ENCODE results near the gene ZNF503.

The ZNF503 gene

GRCh38 chr10:75438275-75438674 is 36.7 kb upstream of the ZNF503 start:
- in situ Hi-C loops (cut with HindIII; ENCODE audit: low pct_unique_long_range_greater_than_20kb, low sequenced_read_pairs), result no loop called here
- DNase-seq (ENCODE audit: low read depth in 1 of 2, low spot score in 1 of 2), result no peak
- TF ChIP-seq JUND (IDR thresholded peaks at IDR 0.05; ENCODE audit: low read depth), result no peak

- TF ChIP-seq JUND (IDR thresholded peaks at IDR 0.05; ENCODE audit: low read depth), result no peak
- in situ Hi-C loops (cut with HindIII; ENCODE audit: low pct_unique_long_range_greater_than_20kb, low sequenced_read_pairs), result no loop called here
- DNase-seq (ENCODE audit: low read depth in 1 of 2, low spot score in 1 of 2), result no peak
These were observed 36.1 kb upstream of the ZNF503 start for GRCh38 chr10:75437693-75438092.

DNA sequence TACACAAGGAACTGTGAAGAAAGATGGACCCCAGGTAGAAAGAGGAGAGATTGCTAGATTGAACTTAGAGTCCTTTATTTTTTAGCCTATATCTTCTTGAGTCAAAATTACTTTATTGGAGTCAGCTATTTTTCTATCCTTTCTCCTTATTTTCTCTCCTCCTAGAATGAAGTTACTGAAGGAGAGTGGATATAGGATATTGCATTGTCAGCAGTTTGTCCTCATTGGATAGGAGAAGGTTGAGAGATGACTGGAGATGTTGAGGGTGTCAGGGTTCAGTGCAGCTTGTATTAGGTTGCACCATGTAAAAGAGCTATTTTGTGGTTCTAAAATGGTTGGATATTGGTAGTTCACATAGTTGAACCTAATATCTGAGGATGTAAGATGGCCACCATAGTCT is 35.3 kb upstream of the ZNF503 start:
- TF ChIP-seq JUND (IDR thresholded peaks at IDR 0.05; ENCODE audit: low read depth), result no peak

DNA sequence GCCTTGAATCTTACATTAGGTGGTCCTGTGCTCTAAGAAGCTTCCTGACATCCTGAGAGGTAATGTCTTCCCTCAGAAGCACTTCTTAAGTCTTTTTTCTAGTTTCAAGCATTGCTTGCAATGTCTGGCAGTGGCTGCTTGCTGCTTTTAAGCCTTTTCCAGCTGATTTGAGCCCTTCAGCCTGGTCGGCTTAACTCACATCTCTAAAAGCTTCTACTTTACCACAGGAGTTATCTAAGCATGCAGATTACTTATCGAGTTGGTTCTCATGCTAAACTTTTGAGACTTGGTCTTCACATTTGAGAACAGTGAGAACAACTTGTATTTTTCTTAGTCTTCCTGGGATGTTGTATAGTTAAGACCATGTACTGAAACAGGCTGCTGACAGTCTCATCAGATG is 33.7 kb upstream of the ZNF503 start:
- TF ChIP-seq JUND (IDR thresholded peaks at IDR 0.05; ENCODE audit: low read depth), result no peak
- no peak for DNase-seq (ENCODE audit: low read depth in 1 of 2, low spot score in 1 of 2)
- in situ Hi-C loops (cut with HindIII; ENCODE audit: low pct_unique_long_range_greater_than_20kb, low sequenced_read_pairs), result no loop called here

More for the DNA sequence above, 35.3 kb upstream of the ZNF503 start:
- in situ Hi-C loops (cut with HindIII; ENCODE audit: low pct_unique_long_range_greater_than_20kb, low sequenced_read_pairs), result no loop called here
- no peak for DNase-seq (ENCODE audit: low read depth in 1 of 2, low spot score in 1 of 2)

DNA sequence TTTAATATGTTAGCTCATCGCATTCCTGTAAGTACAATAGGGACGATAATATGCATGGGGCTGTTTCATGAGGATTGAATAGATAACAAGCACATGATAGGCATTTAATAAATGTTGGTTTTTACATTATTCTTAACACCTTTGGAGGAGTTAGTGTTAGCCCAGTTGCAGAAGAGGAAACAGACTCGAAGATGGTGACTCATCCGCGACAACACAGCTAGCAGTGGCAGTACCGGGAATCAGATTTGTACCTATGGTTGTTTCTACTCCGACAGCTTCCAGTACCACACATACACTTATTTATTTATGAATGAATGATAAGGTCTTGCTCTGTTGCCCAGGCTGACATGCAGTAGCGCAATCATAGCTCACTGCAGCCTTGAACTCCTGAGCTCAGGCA is 32.7 kb upstream of the ZNF503 start:
- TF ChIP-seq JUND (IDR thresholded peaks at IDR 0.05; ENCODE audit: low read depth), result no peak
- no peak for DNase-seq (ENCODE audit: low read depth in 1 of 2, low spot score in 1 of 2)
- in situ Hi-C loops (cut with HindIII; ENCODE audit: low pct_unique_long_range_greater_than_20kb, low sequenced_read_pairs), result no loop called here

DNA sequence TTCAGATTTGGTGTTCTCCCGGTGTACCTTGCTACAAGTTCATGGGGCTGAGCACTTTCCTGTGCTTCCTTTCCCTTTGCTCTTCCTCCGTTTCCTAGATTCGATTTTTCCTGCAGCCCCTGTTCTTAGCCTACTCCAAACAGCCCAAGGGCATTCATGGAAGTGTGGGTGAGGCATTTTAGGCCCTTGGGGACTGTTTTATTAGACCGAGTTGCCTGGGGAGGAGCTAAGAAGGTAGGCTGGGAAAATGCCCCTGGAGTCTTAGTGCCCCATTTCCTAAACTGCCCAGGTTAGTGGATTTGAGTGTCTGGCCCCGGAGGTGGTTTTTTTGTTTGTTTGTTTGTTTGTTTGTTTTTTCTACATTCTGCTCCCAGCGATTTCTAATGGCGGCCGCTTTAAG is 31.7 kb upstream of the ZNF503 start:
- TF ChIP-seq JUND (IDR thresholded peaks at IDR 0.05; ENCODE audit: low read depth), result no peak
- in situ Hi-C loops (cut with HindIII; ENCODE audit: low pct_unique_long_range_greater_than_20kb, low sequenced_read_pairs), result no loop called here

DNA sequence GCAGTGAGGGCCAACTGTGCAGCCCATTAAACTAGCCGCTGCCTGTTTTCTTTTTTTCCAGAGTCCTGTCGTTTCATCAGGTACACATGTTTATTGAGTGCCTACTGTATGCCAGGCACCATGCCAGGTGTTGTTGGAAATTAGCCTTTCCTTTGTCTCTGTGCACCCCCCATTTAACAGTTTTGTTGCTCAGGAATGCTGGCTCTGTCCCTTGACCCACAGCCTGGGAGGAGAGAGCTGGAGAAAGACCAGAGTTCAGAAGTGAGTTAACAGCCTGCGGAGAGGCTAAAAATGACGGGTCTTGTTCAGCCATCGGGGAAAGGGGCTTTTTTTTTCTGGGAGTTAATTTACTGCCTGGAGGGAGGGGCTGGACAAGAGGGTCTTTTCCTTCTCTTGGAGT is 31.2 kb upstream of the ZNF503 start:
- no peak for TF ChIP-seq JUND (IDR thresholded peaks at IDR 0.05; ENCODE audit: low read depth)
- in situ Hi-C loops (cut with HindIII; ENCODE audit: low pct_unique_long_range_greater_than_20kb, low sequenced_read_pairs), result no loop called here

More for the DNA sequence above, 31.7 kb upstream of the ZNF503 start:
- no peak for DNase-seq (ENCODE audit: low read depth in 1 of 2, low spot score in 1 of 2)

DNA sequence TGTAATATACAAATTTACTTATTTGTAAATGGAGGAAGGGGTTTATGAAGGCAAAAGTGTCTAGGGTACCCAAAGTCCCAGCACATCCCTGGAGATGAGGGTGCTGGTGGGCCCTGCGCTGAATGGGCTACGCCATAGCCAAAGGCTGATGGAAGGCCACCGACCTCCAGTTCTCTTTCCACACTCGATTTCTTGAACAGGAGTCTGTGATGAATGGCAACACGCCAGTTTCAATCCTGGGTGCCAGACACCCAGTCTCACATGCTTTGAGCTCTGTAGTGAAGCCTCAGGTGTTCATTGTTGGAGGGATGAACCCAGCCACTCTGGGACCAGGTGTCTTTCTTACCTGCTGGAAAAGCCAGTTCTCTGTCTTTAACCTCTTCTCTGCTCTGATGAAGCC is 30.6 kb upstream of the ZNF503 start:
- in situ Hi-C loops (cut with HindIII; ENCODE audit: low pct_unique_long_range_greater_than_20kb, low sequenced_read_pairs), result no loop called here
- DNase-seq (ENCODE audit: low read depth in 1 of 2, low spot score in 1 of 2), result no peak
- TF ChIP-seq JUND (IDR thresholded peaks at IDR 0.05; ENCODE audit: low read depth), result no peak

More for the DNA sequence above, 31.2 kb upstream of the ZNF503 start:
- DNase-seq (ENCODE audit: low read depth in 1 of 2, low spot score in 1 of 2), result no peak

DNA sequence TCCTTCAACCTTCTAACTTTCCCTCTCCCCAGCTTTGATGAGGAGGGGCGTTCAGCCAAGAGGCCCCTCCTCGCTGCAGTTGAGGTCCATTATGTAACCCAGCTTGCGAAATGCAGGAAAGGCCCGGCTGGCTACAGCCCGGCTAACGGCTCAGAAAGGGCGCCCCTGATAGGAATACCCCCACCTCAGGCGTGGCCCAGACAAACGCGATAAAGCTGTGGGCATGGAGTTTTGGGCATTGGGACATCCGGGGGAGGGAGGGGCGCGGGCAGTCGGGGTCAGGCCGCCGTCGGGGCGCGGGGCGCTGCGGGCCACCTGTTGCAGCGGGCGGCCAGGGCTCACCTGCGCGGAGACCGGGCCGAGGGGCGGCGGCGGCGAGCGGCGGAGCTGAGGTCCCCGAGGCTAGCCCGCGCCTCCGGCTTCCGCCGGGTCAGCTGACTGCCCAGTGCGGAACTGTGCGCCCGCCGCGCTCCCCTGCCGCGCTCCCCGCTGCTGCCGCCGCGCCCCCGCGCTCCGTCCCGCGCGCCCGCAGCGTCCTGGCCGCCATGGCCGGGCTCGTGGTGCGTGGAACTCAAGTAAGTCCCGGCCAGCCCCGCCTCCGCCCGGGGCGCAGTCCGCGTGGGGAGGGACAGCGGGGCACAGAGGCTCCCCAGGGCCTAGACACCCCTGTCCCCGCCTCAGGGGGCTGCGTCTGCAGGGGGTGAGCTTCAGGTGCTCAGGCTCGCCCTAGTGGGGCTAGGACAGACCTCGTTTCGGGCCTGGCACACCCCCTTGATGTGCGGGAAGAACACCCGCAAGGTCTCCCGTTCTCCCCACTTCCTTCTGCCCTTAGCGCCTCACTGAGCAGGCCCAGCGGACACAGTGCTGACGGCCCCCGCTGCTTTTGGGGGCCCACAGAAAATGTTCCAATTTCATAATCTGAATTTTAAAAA is 29.9 kb upstream of the ZNF503 start, which contains the start of gene LRMDA:
Gene LRMDA (plus strand): TSS at position 445 of the 932 bp plus-strand sequence.
- in situ Hi-C loops (cut with HindIII; ENCODE audit: low pct_unique_long_range_greater_than_20kb, low sequenced_read_pairs), result no loop called here
- TF ChIP-seq JUND (IDR thresholded peaks at IDR 0.05; ENCODE audit: low read depth), result no peak
- peak in 1 of 2 experiments; percentile 75 for DNase-seq (ENCODE audit: low read depth in 1 of 2, low spot score in 1 of 2)

DNA sequence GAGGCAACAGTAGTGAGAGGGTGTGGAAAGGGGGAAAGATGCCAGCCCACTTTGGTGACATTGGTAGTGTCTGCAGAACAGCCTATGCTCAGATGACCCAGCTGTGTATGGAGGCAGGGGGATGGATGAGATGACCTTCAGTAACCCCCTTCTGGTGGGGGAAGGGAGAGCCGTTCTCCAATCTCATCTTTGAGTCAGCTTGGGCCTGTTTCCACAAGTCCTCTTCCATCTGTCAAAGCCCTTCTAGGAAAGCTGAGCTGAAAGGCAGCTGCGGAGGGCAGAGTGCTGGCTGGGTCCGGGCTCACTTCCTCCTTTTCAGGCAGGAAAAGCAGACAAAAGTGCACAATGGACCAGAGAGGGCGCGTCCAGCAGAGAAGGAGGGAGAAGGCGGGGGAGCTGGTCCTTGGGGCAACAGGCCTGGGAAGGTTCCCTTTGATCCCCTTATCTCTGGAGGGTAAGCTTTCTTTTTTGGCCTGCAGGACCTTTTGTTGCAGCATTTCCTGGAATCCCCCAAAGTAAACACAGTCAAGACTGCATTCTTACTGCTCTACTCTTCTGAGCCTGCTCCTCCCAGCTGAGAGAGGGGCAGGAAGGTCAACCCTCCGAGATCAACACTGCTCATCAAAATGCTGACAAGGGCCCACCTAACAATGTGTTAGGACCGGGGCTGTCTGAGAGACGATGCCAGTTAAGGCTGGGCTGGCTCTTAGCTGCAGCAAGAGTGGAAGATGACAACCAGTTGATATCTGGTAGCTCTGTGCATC is 28.6 kb upstream of the ZNF503 start:
- in situ Hi-C loops (cut with HindIII; ENCODE audit: low pct_unique_long_range_greater_than_20kb, low sequenced_read_pairs), result no loop called here
- no peak for DNase-seq (ENCODE audit: low read depth in 1 of 2, low spot score in 1 of 2)
- TF ChIP-seq JUND (IDR thresholded peaks at IDR 0.05; ENCODE audit: low read depth), result no peak

DNA sequence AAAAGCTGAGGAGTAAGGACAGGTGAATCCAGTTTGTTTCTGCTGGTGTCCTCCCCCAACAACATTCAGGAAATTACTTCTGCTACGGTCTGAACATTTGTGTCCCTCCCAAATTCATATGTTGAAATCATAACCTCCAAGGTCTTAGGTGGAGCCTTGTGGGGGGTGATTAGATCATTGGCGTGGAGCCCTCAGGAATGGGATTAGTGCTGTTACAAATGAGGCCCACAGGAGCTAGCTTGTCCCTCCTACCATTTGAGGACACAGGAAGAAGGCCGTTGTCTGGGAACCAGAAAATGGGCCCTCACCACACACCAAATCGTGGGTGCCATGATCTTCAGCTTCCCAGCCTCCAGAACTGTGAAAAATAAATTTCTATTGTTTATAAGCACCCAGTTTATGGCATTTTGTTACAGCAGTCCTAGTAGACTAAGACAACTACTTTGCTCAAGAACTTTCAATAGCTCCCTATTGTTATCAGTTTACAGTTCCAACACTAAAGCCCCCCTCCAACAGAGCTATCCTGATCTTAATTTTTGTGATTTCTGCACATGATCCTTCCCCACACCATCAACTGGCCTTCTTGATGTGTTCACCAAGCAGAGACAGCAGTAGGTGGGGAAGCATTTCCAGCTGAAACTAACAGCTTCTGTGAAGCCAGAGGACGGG is 27.7 kb upstream of the ZNF503 start:
- TF ChIP-seq JUND (IDR thresholded peaks at IDR 0.05; ENCODE audit: low read depth), result no peak
- in situ Hi-C loops (cut with HindIII; ENCODE audit: low pct_unique_long_range_greater_than_20kb, low sequenced_read_pairs), result no loop called here
- no peak for DNase-seq (ENCODE audit: low read depth in 1 of 2, low spot score in 1 of 2)

DNA sequence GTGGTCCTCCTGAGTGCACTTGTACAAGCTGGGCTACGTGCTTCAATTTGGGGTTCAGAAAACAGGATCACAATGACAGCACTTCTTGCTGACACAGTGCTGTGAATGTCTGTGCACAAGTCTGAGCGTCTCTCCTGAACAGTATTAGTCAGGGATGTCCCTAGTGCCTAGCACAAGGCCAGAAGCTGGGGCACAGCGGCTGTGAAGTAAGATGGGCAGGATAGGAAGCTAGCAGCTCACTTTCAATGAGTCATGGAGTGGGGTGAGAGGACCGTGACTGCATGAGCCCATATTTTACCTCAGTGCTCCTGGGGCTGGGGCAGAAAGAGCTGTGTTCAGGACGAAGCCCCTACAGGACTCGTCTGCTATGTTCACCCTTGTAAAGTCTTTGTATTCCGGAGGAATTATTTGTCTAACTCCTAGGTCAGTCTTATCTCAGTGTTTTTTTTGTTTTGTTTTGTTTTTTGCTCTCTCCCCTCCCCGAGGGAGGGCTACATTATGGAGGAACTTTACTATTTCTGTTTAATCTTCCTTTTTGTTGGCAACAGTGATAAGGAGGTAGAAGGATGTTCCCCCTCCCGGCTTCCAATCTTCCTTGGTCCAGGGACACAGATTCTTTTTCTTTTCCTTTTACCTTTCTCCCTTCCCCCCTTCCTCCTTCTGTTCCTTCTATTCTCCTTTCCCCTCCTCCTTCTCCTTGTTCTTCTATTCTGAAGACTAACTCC is 27.0 kb upstream of the ZNF503 start:
- TF ChIP-seq JUND (IDR thresholded peaks at IDR 0.05; ENCODE audit: low read depth), result no peak
- in situ Hi-C loops (cut with HindIII; ENCODE audit: low pct_unique_long_range_greater_than_20kb, low sequenced_read_pairs), result no loop called here
- no peak for DNase-seq (ENCODE audit: low read depth in 1 of 2, low spot score in 1 of 2)
